SK-N-SH (cell line): ENCODE data around the gene PHKA2. TPM values are rescaled to one million over a fixed set of nuclear protein-coding genes. Genes with fewer than 3 reads are reported as not detected.

Experiments used
- CTCF ChIA-PET: fragments of 300-600, 350-600 bp; formaldehyde crosslinking; extraction: SDS; loops from one replicate; lab custom pipeline; 2021; lab: Yijun Ruan, JAX
- POLR2A ChIA-PET: fragments of 350-600 bp; sonication (Branson Sonifier 250); formaldehyde crosslinking; extraction: SDS; loops from one replicate; lab custom pipeline; 2020; ENCODE audit warnings: antibody characterized with exemption, inconsistent platforms; lab: Yijun Ruan, JAX
- DNase-seq: peaks from one replicate; pipeline ENCODE4 v3.0.0; 2012
- H2AFZ ChIP-seq: fragments of 200-600 bp; sonication (generic); 2 replicates; pipeline ENCODE4 v1.8.1; 2016; ENCODE audit warnings: antibody characterized with exemption, mild to moderate bottlenecking, low read depth
- H3F3A ChIP-seq: fragments of 200-600 bp; sonication (generic); replicated peaks from 2 replicates; pipeline ENCODE3; 2016; ENCODE audit warnings: antibody characterized with exemption, mild to moderate bottlenecking; ENCODE audit not compliant: insufficient read depth
- H3K27ac ChIP-seq, 2 experiments: fragments of 200-500 bp in 1 of 2; fragments of 200-600 bp in 1 of 2; sonication (Bioruptor generic) in 1 of 2; sonication (generic), shearing (Covaris generic) in 1 of 2; 2 replicates each; pipeline versions ENCODE4 v1.5.1 to v1.6.1; 2014 to 2016; ENCODE audit warnings: low read depth in 2 of 2, inconsistent platforms in 1 of 2, low read length in 1 of 2, mild to moderate bottlenecking in 1 of 2, mixed read lengths in 1 of 2
- H3K27me3 ChIP-seq: fragments of 200-600 bp; sonication (generic), shearing (Covaris generic); 2 replicates; pipeline ENCODE4 v1.6.1; 2016; ENCODE audit warnings: mixed run types; ENCODE audit not compliant: insufficient read depth
- H3K36me3 ChIP-seq, 2 experiments: fragments of 200-500 bp in 1 of 2; fragments of 200-600 bp in 1 of 2; sonication (Bioruptor generic) in 1 of 2; sonication (generic) in 1 of 2; replicated peaks in 1 of 2; 2 replicates each; pipeline versions ENCODE3 to v1.5.1; 2014 to 2016; ENCODE audit warnings: low read length in 1 of 2, mild to moderate bottlenecking in 1 of 2; ENCODE audit not compliant: insufficient read depth in 2 of 2, control insufficient read depth in 1 of 2
- H3K4me1 ChIP-seq, 2 experiments: fragments of 200-500 bp in 1 of 2; fragments of 200-600 bp in 1 of 2; sonication (Bioruptor generic) in 1 of 2; sonication (generic), shearing (Covaris generic) in 1 of 2; 2 replicates each; pipeline versions ENCODE4 v1.5.1 to v1.6.1; 2014 to 2016; ENCODE audit warnings: low read depth in 1 of 2, low read length in 1 of 2, mixed run types in 1 of 2; ENCODE audit not compliant: insufficient read depth in 2 of 2, control insufficient read depth in 1 of 2
- H3K4me2 ChIP-seq: fragments of 200-600 bp; sonication (generic), shearing (Covaris generic); 2 replicates; pipeline ENCODE4 v1.6.1; 2017; ENCODE audit warnings: mixed run types
- H3K4me3 ChIP-seq, 2 experiments: fragments of 200-500 bp in 1 of 2; fragments of 200-600 bp in 1 of 2; sonication (Bioruptor generic) in 1 of 2; sonication (generic), shearing (Covaris generic) in 1 of 2; 2 replicates each; pipeline versions ENCODE4 v1.5.1 to v1.8.1; 2014 to 2016; ENCODE audit warnings: low read depth in 2 of 2, inconsistent platforms in 1 of 2, low read length in 1 of 2, mild to moderate bottlenecking in 1 of 2, mixed read lengths in 1 of 2, moderate library complexity in 1 of 2
- H3K79me2 ChIP-seq: fragments of 200-600 bp; sonication (generic); 2 replicates; pipeline ENCODE4 v1.8.1; 2017; ENCODE audit warnings: mild to moderate bottlenecking; ENCODE audit not compliant: insufficient read depth
- H3K9ac ChIP-seq: fragments of 200-600 bp; sonication (generic); 2 replicates; pipeline ENCODE4 v1.6.1; 2017; ENCODE audit warnings: mixed run types
- H3K9me2 ChIP-seq: fragments of 200-600 bp; sonication (generic); 2 replicates; pipeline ENCODE4 v1.6.1; 2017; ENCODE audit warnings: mixed run types
- H3K9me3 ChIP-seq: fragments of 200-600 bp; sonication (generic); 2 replicates; pipeline ENCODE4 v1.6.1; 2017; ENCODE audit warnings: mixed run types, mild to moderate bottlenecking, moderate library complexity
- H4K20me1 ChIP-seq: fragments of 200-600 bp; sonication (generic); 2 replicates; pipeline ENCODE4 v1.6.1; 2017; ENCODE audit warnings: mild to moderate bottlenecking, mixed run types; ENCODE audit not compliant: insufficient read depth
- CTCF ChIP-seq: fragments of 200-600 bp; sonication (generic); IDR thresholded peaks from 2 replicates; pipeline ENCODE4 v1.6.1; 2017; ENCODE audit warnings: antibody characterized with exemption, mild to moderate bottlenecking, moderate library complexity
- GABPA ChIP-seq: IDR thresholded peaks from 2 replicates; pipeline ENCODE4 v1.4.0; 2012; ENCODE audit warnings: low read depth, mild to moderate bottlenecking
- IRF3 ChIP-seq: fragments of 150-350 bp; IDR thresholded peaks from 2 replicates; pipeline ENCODE4 v1.6.1; 2016; ENCODE audit warnings: mild to moderate bottlenecking, low read depth, low read length
- NFIC ChIP-seq: IDR thresholded peaks from 2 replicates; pipeline ENCODE4 v1.4.0; 2012; ENCODE audit warnings: borderline replicate concordance
- NRF1 ChIP-seq: IDR thresholded peaks from 2 replicates; pipeline ENCODE4 v1.6.1; 2012; ENCODE audit warnings: low read depth, mild to moderate bottlenecking, low read length
- PBX3 ChIP-seq: IDR thresholded peaks from 2 replicates; pipeline ENCODE4; 2012
- POLR2AphosphoS5 ChIP-seq: IDR thresholded peaks from 2 replicates; pipeline ENCODE4 v1.6.1; 2012; ENCODE audit warnings: low read depth, low read length
- RAD21 ChIP-seq: IDR thresholded peaks from 2 replicates; pipeline ENCODE4 v1.6.1; 2012; ENCODE audit warnings: mild to moderate bottlenecking, low read length
- RCOR1 ChIP-seq: fragments of 150-350 bp; IDR thresholded peaks from 2 replicates; pipeline ENCODE4 v1.6.1; 2017; ENCODE audit warnings: antibody characterized with exemption, low read length
- SIN3A ChIP-seq: IDR thresholded peaks from 2 replicates; pipeline ENCODE4 v1.6.1; 2012; ENCODE audit warnings: low read depth, mild to moderate bottlenecking, low read length, moderate library complexity, borderline replicate concordance
- TCF12 ChIP-seq: IDR thresholded peaks from 2 replicates; pipeline ENCODE4 v1.4.0; 2012
- TEAD4 ChIP-seq: IDR thresholded peaks from 2 replicates; pipeline ENCODE4 v1.4.0; 2012; ENCODE audit warnings: mild to moderate bottlenecking, borderline replicate concordance; ENCODE audit not compliant: insufficient read depth
- USF1 ChIP-seq: IDR thresholded peaks from 2 replicates; pipeline ENCODE4 v1.4.0; 2012; ENCODE audit warnings: low read depth, borderline replicate concordance
- WGBS: methylation state at CpG from one replicate; pipeline ENCODE4 v1.1.6; 2017; ENCODE audit warnings: low lambda C conversion rate; 5-methylcytosine and 5-hydroxymethylcytosine counted together
- polyA plus RNA-seq, 3 experiments: library from polyadenylated mRNA; depleted of rRNA; stranded (reverse); fragments of >200 nt; gene quantifications; 2 replicates each; pipeline ENCODE4 v1.2.3, GENCODE V29; 2012

PHKA2 gene
- polyA plus RNA-seq, 1 of the 3 experiments (the other 2 are of a cell fraction): 20.5 TPM

- TF ChIP-seq PBX3 (no peak), GABPA (no peak), NRF1 (no peak), IRF3 (no peak)
Observed at GRCh38 chrX:19007011-19007410, 23.1 kb upstream of the PHKA2 start (continued).

- H3K4me3 ChIP-seq: no peak overlapping the region
- no peak overlapping the region for H3K4me2 ChIP-seq
- no peaks in the 10 kb centered on the region for H3K9me3 ChIP-seq
- H3F3A ChIP-seq: no peaks in the 10 kb centered on the region
- no peaks in the 10 kb centered on the region for H4K20me1 ChIP-seq
- DNase-seq: peak; percentile 14
- no peaks in the 10 kb centered on the region for H3K27me3 ChIP-seq
- H3K36me3 ChIP-seq: no peaks in the 10 kb centered on the region
- TF ChIP-seq TCF12 (no peak), RAD21 (peak; percentile 25; the same call in 1 of the 2 replicates)
- 53% methylated on average over 4 of the region's 4 CpGs for WGBS
- ChIA-PET CTCF (interaction anchor here (1.5 to 7.2 kb wide), 3 partner anchors 10 to 596 kb away, joined by 3 to 52 read pairs (median 4); no protein-coding TSS in a partner anchor), POLR2A (no interaction called here)
- no peaks in the 10 kb centered on the region for H3K9me2 ChIP-seq
- H3K27ac ChIP-seq: no peak overlapping the region
- no peak overlapping the region for H2AFZ ChIP-seq
- H3K4me1 ChIP-seq: no peaks in the 10 kb centered on the region
- H3K79me2 ChIP-seq: no peaks in the 10 kb centered on the region
- no peak overlapping the region for H3K9ac ChIP-seq
Observed at GRCh38 chrX:19005909-19006308, 22.0 kb upstream of the PHKA2 start.

GRCh38 chrX:19003756-19004155 lies 19.8 kb upstream of the PHKA2 start:
- Histone ChIP-seq H3K4me2 (no peak overlapping the region), H3K4me3 (no peak overlapping the region), H3K27me3 (no peaks in the 10 kb centered on the region), H3K36me3 (no peaks in the 10 kb centered on the region)
- POLR2A ChIA-PET: no interaction called here
- TF ChIP-seq TCF12: no peak
- no peak for TF ChIP-seq GABPA
- TF ChIP-seq SIN3A: no peak
- no peak for TF ChIP-seq USF1
- TF ChIP-seq CTCF: no peak
- TF ChIP-seq NFIC: no peak
- TF ChIP-seq RCOR1: no peak
- TF ChIP-seq TEAD4: no peak
- TF ChIP-seq POLR2AphosphoS5: no peak
- TF ChIP-seq, all 33 proteins: peak for 0
- Histone ChIP-seq H2AFZ (no peak overlapping the region), H4K20me1 (no peaks in the 10 kb centered on the region), H3F3A (no peaks in the 10 kb centered on the region), H3K9ac (no peak overlapping the region), H3K27ac (no peak overlapping the region), H3K79me2 (no peaks in the 10 kb centered on the region), H3K4me1 (no peaks in the 10 kb centered on the region; a peak in 1 of 4 replicates), H3K9me2 (no peaks in the 10 kb centered on the region), H3K9me3 (no peaks in the 10 kb centered on the region)
- DNase-seq: no peak
- CTCF ChIA-PET: interaction anchor here (0.9 to 7.2 kb wide), 4 partner anchors 10 to 330 kb away, joined by 3 to 52 read pairs (median 3); no protein-coding TSS in a partner anchor
- 54% methylated on average over 5 of the region's 5 CpGs for WGBS
